ENCODE measurements around the gene RFX4. TPM values are rescaled to one million over a fixed set of nuclear protein-coding genes. Genes with fewer than 3 reads are reported as not detected.

The RFX4 gene
- total RNA-seq, 4 donors from 2014 or later = not detected

DNA sequence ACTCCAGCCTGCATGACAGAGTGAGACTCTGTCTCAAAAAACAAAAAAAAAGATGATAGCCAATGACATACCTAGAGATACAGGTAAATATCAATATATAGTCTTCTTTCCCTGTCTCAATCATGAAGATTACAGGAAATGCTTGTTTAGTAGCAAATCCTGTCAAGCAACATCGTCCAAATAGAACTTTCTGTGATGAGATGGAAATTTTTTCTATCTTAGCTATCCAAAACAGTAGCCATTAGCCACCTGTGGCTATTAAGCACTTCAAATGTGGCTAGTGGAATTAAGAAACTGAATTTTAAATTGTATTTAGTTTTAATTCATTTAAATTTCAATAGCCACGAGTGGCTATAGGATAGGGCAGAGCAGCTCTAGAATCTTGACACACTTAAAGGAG, 158.4 kb downstream of the RFX4 start:
- Histone ChIP-seq H3K4me1 (no peaks in the 10 kb centered on the region), H3K27me3 (peaks cover 0 to 63% (median 0%) of the 10 kb centered on the region in 4 donors), H3K27ac (no peak overlapping the region), H3K36me3 (no peaks in the 10 kb centered on the region), H3K4me3 (no peak overlapping the region), H3K9me3 (no peaks in the 10 kb centered on the region)
- no peak for TF ChIP-seq POLR2A (IDR thresholded peaks at IDR 0.05)
- TF ChIP-seq CTCF (IDR thresholded peaks at IDR 0.05) = no peak
- 62 to 75% methylated on average over 2 of the region's 2 CpGs for WGBS, 2 donors
- no peak for DNase-seq
- intact Hi-C loops (cut with DNase I) = no loop called here

DNA sequence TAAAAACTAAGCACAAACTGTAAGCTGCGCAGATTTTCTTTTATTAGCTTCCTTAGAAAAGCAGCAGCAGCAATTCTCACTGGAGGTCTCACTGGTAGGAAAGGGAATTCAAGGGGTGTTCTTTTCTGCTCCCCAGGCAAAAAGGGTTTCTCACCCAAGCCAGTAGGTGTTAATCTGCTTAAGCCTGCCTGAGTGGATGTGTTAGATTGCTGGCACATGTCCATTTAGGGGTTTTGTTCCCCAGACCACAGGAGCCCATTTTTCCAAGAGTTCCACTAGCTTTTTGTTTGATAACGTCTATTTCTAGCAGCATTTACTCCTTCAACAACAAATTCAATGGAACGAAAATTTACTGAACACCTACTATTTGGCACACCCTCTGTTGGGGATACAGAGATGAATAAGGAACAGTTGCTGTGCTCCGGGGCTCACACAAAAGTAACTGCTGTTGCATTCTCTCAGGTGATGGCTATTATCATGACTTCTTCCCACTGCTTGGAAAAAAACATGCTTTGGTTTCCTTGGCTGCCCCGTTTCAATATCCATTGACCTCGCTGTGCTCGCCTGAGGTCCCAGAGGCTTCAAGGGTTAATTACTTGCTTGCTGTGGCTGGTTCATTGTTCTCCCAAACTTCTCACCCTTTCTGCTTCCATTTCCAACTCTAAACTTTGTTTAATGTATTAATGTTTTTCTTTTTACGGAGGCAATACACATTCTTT, 160.6 kb downstream of the RFX4 start:
- intact Hi-C loops (cut with DNase I) = no loop called here
- no peaks in the 10 kb centered on the region for H3K4me1 ChIP-seq
- DNase-seq = no peak
- no peaks in the 10 kb centered on the region for H3K9me3 ChIP-seq
- no peaks in the 10 kb centered on the region for H3K36me3 ChIP-seq
- peaks cover 0 to 55% (median 0%) of the 10 kb centered on the region in 4 donors for H3K27me3 ChIP-seq
- no peak overlapping the region for H3K4me3 ChIP-seq
- 41 to 51% methylated on average over 8 of the region's 8 CpGs for WGBS, 2 donors
- TF ChIP-seq POLR2A (IDR thresholded peaks at IDR 0.05) (no peak), CTCF (IDR thresholded peaks at IDR 0.05) (no peak)
- no peak overlapping the region for H3K27ac ChIP-seq

- H3K4me1 ChIP-seq = no peaks in the 10 kb centered on the region
- H3K27ac ChIP-seq = no peak overlapping the region
- no peaks in the 10 kb centered on the region for H3K36me3 ChIP-seq
- intact Hi-C loops (cut with DNase I) = no loop called here
- WGBS, 2 donors = 63 to 74% methylated on average over 6 of the region's 6 CpGs
- H3K27me3 ChIP-seq = peaks cover 0 to 54% (median 0%) of the 10 kb centered on the region in 4 donors
- TF ChIP-seq POLR2A (IDR thresholded peaks at IDR 0.05) (no peak), CTCF (IDR thresholded peaks at IDR 0.05) (no peak)
- no peak for DNase-seq
- H3K9me3 ChIP-seq = no peaks in the 10 kb centered on the region
- H3K4me3 ChIP-seq = no peak overlapping the region
Measured at GRCh38 chr12:106744600-106744999, 161.8 kb downstream of the RFX4 start.

GRCh38 chr12:106745181-106745745, 162.5 kb downstream of the RFX4 start:
- Histone ChIP-seq H3K4me1 (no peaks in the 10 kb centered on the region), H3K36me3 (no peaks in the 10 kb centered on the region), H3K9me3 (no peaks in the 10 kb centered on the region), H3K27me3 (peaks cover 0 to 48% (median 0%) of the 10 kb centered on the region in 4 donors), H3K4me3 (no peak overlapping the region), H3K27ac (no peak overlapping the region)
- DNase-seq = no peak
- WGBS, 2 donors = 77 to 84% methylated on average over 4 of the region's 4 CpGs
- TF ChIP-seq POLR2A (IDR thresholded peaks at IDR 0.05) = no peak
- no peak for TF ChIP-seq CTCF (IDR thresholded peaks at IDR 0.05)
- intact Hi-C loops (cut with DNase I) = no loop called here

GRCh38 chr12:106747973-106748436, 165.2 kb downstream of the RFX4 start:
- WGBS, 2 donors = 76 to 77% methylated on average over 3 of the region's 3 CpGs
- Histone ChIP-seq H3K4me3 (no peak overlapping the region), H3K27me3 (peaks cover 0 to 24% (median 0%) of the 10 kb centered on the region in 4 donors), H3K36me3 (no peaks in the 10 kb centered on the region), H3K4me1 (no peaks in the 10 kb centered on the region), H3K9me3 (no peaks in the 10 kb centered on the region), H3K27ac (no peak overlapping the region)
- no peak for TF ChIP-seq CTCF (IDR thresholded peaks at IDR 0.05)
- TF ChIP-seq POLR2A (IDR thresholded peaks at IDR 0.05) = no peak
- DNase-seq = no peak
- intact Hi-C loops (cut with DNase I) = no loop called here

Measured in esophagus squamous epithelium (tissue), 5 donors.